Stimulated activated CD4-positive, alpha-beta T cell treated with anti-CD3 and anti-CD28 coated beads, Interleukin-4, amount 100 ng/mL, for 1 hour (primary cell): Measurements from ENCODE around the gene SERPINE1.
"Not testable (repeated sequence)": the region's sequence is repeated elsewhere in the genome, so short reads cannot be mapped to it uniquely, and the experiment has no call there.

Experiments used
- DNase-seq: peaks from one replicate; pipeline ENCODE4 v3.0.0-alpha.2; 2020

Gene SERPINE1

DNA sequence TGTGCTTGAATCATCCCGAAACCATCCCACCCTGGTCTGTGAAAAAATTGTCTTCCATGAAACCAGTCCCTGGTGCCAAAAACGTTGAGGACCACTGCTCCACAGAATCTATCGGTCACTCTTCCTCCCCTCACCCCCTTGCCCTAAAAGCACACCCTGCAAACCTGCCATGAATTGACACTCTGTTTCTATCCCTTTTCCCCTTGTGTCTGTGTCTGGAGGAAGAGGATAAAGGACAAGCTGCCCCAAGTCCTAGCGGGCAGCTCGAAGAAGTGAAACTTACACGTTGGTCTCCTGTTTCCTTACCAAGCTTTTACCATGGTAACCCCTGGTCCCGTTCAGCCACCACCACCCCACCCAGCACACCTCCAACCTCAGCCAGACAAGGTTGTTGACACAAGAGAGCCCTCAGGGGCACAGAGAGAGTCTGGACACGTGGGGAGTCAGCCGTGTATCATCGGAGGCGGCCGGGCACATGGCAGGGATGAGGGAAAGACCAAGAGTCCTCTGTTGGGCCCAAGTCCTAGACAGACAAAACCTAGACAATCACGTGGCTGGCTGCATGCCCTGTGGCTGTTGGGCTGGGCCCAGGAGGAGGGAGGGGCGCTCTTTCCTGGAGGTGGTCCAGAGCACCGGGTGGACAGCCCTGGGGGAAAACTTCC, 784 bp upstream of the SERPINE1 start:
- no peak for DNase-seq

DNA sequence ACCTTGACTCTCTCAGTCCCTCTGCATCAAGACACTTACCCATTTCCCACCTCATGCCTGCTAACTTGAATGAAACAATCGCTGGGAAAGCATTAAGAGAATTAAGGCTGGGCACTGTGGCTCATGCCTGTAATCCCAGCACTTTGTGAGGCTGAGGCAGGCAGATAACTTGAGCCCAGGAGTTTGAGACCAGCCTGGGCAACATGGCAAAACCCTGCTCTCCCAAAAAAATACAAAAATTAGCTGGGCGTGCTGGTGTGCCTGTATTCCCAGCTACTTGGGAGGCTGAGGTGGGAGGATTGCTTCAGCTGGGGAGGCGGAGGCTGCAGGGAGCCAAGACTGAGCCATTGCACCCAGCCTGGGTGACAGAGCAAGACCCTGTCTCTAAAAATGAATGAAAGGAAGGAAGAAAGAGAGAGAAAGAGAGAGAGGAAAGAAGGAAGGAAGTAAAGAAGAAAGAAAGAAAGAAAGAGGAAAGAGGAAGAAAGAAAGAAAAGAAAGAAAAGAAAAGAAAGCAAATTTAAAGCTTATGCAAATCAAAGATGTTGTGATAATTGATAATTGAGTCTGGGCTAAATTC, 646 bp downstream of the SERPINE1 start:
- DNase-seq, result no peak

- no peak for DNase-seq
Measured at GRCh38 chr7:101128040-101128834, 1.3 kb downstream of the SERPINE1 start.

DNA sequence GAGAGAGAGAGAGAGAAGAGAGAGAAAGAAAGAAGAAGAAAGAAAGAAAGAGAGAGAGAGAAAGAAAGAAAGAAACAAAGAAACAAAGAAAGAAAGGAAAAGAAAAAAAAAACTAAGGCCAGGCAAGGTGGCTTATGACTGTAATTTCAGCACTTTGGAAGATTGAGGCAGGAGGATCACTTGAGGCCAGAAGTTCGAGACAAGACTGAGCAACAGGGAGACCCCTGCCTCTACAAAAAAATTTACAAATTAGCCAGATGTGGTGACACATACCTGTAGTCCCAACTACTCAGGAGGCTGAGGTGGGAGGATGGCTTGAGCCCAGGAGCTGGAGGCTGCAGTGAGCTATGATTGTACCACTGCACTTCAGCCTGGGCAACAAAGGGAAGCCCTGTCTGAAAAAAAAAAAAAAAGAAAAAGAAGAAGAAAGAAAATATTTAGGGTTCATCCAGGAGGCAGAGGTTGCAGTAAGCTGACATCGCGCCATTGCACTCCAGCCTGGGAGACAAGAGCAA, 2.8 kb downstream of the SERPINE1 start:
- no peak for DNase-seq

DNA sequence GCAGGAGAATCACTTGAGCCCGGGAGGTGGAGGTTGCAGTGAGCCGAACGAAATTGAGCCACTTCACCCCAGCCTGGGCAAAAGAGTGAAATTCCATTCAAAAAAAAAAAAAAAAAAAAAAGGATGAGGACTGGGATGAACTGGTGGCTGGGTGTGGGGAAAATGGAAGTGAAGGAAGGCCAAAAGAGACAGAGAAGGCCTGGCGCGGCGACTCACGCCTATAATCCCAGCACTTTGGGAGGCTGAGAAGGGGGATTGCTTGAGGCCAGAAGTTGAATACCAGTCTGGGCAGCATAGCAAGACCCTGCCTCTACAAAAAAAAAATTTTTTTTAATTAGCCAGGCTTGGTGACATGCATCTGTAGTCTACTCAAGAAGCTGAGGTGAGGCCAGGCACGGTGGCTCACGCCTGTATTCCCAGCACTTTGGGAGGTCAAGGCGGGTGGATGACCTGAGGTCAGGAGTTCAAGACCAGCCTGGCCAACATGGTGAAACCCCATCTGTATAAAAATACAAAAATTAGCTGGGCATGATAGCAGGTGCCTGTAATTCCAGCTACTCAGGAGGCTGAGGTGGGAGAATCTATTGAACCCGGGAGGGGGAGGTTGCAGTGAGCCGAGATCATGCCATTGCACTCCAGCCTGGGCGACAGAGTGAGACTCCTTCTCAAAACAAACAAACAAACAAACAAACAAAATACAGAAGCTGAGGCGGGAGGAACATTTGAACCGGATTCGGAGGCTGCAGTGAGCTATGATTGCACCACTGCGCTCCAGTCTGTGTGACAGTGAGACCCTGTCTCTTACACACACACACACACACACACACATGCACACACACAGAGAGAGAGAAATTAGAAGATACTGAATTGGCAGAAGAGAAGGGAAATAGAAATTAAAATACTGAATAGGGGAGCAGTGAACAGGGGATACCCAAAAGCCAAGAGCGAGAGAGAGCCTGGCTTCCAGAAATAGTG, 6.0 kb downstream of the SERPINE1 start:
- not testable (repeated sequence) for DNase-seq

DNA sequence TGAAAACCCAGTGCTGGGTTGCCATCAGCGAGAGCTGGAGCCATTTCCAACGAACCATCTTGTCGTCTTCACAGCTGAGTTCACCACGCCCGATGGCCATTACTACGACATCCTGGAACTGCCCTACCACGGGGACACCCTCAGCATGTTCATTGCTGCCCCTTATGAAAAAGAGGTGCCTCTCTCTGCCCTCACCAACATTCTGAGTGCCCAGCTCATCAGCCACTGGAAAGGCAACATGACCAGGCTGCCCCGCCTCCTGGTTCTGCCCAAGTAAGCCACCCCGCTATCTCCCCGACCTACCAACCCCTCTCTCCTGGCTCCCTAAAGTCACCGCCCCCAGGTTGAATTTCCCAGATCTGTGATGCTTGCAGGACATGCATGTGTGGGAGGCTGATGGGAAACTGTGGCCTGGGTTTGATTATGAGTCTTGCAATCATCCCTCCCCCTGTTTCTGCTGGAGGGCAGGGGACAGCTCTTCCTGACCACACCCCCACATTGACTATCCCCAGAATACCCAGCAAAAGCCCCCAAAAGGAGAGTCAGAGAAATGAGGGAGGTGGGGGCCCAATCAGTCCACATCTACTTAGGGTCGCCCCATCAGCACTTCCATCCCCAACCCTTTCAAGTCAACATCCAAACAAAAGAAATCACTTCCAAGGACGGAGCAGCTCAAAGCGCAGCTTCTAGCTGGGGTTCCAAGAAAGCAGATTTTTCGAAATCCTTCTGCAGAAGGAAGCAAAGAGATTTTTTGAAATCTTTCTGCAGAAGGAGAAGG, 6.9 kb downstream of the SERPINE1 start:
- no peak for DNase-seq

- no peak for DNase-seq
Measured at GRCh38 chr7:101134399-101134980, 7.6 kb downstream of the SERPINE1 start.

GRCh38 chr7:101137651-101138212, 10.8 kb downstream of the SERPINE1 start:
- DNase-seq, result no peak

DNA sequence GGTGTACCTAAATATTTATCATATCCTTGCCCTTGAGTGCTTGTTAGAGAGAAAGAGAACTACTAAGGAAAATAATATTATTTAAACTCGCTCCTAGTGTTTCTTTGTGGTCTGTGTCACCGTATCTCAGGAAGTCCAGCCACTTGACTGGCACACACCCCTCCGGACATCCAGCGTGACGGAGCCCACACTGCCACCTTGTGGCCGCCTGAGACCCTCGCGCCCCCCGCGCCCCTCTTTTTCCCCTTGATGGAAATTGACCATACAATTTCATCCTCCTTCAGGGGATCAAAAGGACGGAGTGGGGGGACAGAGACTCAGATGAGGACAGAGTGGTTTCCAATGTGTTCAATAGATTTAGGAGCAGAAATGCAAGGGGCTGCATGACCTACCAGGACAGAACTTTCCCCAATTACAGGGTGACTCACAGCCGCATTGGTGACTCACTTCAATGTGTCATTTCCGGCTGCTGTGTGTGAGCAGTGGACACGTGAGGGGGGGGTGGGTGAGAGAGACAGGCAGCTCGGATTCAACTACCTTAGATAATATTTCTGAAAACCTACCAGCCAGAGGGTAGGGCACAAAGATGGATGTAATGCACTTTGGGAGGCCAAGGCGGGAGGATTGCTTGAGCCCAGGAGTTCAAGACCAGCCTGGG, 11.4 kb downstream of the SERPINE1 start:
- peak; percentile 84 for DNase-seq

GRCh38 chr7:101140339-101140699, 13.4 kb downstream of the SERPINE1 start:
- DNase-seq, result no peak

GRCh38 chr7:101140746-101141382, 14.0 kb downstream of the SERPINE1 start:
- DNase-seq, result no peak

- DNase-seq, result no peak
Measured at GRCh38 chr7:101151908-101152651, 25.2 kb downstream of the SERPINE1 start.

GRCh38 chr7:101153969-101154692, 27.2 kb downstream of the SERPINE1 start, which contains the start of gene AP1S1:
TSS of gene AP1S1 (plus strand) at chr7:101154476. CDS start at chr7:101154515, 39 bp downstream.
- DNase-seq, result peak; percentile 90

DNA sequence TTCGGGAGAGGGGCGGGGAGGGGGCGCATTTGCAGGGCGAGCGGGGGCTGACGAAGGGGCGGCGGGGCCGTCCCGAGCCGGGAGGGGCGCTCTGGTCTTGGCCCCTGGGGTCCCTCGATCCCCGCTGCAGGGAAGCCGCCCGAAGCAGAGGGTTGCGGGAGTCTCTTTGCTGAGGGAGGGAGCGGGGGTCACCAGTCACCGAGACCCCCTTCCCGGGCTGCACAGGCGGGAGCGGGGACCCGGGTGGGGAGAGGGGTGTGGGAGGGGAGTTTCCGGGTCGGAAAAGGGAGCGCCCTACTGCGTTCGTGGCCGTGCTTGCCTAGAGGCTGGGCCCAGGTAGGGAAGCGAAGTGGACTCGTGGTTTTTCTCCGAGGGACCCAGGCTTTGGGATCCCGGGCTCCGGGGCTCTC, 27.8 kb downstream of the SERPINE1 start:
- DNase-seq, result no peak

GRCh38 chr7:101155303-101155702, 28.4 kb downstream of the SERPINE1 start:
- DNase-seq, result no peak

GRCh38 chr7:101156277-101156676, 29.4 kb downstream of the SERPINE1 start:
- DNase-seq, result no peak

GRCh38 chr7:101156866-101157589, 30.1 kb downstream of the SERPINE1 start:
- DNase-seq, result no peak
